Measurements from ENCODE around the gene PDE7B.

DNA sequence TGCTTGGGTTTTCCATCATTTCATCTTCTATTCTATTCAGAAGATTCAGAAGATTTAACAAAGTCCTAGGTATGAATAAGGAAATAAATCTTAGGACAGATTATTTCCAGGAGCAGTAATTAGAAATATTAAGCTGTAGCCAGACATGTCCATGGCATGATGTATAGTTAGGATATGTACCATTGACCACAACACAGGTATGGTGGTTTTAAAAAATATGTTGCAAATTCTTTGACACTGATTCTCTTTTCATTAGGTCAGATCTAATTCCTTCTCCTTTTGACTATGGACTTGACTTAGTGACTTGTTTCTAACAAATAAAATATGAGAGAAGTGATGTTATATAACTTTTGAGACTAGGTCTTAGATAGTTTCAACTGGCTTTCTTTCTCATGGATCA is 23.5 kb upstream of the PDE7B start:
- TF ChIP-seq EZH2 (IDR thresholded peaks at IDR 0.05; ENCODE audit: insufficient read depth, poor library complexity, severe bottlenecking) (no peak), EZH2phosphoT487 (IDR thresholded peaks at IDR 0.05; ENCODE audit: insufficient read depth, low read depth) (no peak)
